ENCODE measurements around the gene WASHC4. TPM values are rescaled to one million over a fixed set of nuclear protein-coding genes. Genes with fewer than 3 reads are reported as not detected.
A peak's percentile ranks its signal among the peaks of the same experiment; 100 is the strongest.

The WASHC4 gene
- total RNA-seq, 1 experiment from 2014 or later: 46.9 TPM

- TF ChIP-seq CTCF (conservative IDR thresholded peaks at IDR 0.05; ENCODE audit: low read depth, low read length) (no peak), EZH2 (IDR thresholded peaks at IDR 0.05; ENCODE audit: low read length, unreplicated experiment) (no peak), EZH2phosphoT487 (IDR thresholded peaks at IDR 0.05; ENCODE audit: borderline replicate concordance, low read length) (no peak)
- intact Hi-C loops (cut with micrococcal nuclease): loop anchor here (1.0 to 10.0 kb wide), 5 partner anchors 19 to 1070 kb away; no protein-coding TSS in a partner anchor
- Histone ChIP-seq H3K9ac (ENCODE audit: low read length) (peak overlapping the region; percentile 92), H3K27ac (ENCODE audit: low read length) (peak overlapping the region; percentile 98), H3K27me3 (ENCODE audit: low read length) (no peaks in the 10 kb centered on the region), H3K36me3 (ENCODE audit: low read depth, low read length) (peaks cover 18% of the 10 kb centered on the region), H4K20me1 (ENCODE audit: low read length) (no peaks in the 10 kb centered on the region), H3K4me3 (ENCODE audit: low read length) (peak overlapping the region; percentile 66), H3K9me3 (ENCODE audit: low read length) (no peaks in the 10 kb centered on the region), H2AFZ (ENCODE audit: low read length) (no peak overlapping the region), H3K4me1 (ENCODE audit: insufficient read depth, low read length) (peaks cover 55% of the 10 kb centered on the region), H3F3A (ENCODE audit: low read length, unreplicated experiment) (peaks cover 10% of the 10 kb centered on the region), H3K4me2 (ENCODE audit: low read length) (peak overlapping the region; percentile 94), H3K9me2 (replicated peaks; ENCODE audit: low read length) (no peaks in the 10 kb centered on the region), H3K79me2 (ENCODE audit: low read length) (peaks cover 17% of the 10 kb centered on the region)
- BruUV-seq (replicated peaks): TSS peak; percentile 82
- POLR2A ChIA-PET (ENCODE audit: unreplicated experiment): interaction anchor here (0.5 to 0.9 kb wide), 5 partner anchors 13 to 161 kb away, joined by 5 to 8 read pairs (median 6); partner anchors contain the start of gene APPL2
- ATAC-seq (peak; percentile 83), DNase-seq (peak; percentile 100)
- CTCF ChIA-PET: interaction anchor here (0.6 kb wide), 1 partner anchor 112 kb away, joined by 5 read pairs; no protein-coding TSS in a partner anchor
These were observed 107.3 kb downstream of the WASHC4 start for GRCh38 chr12:105214670-105215375.

GRCh38 chr12:105218434-105218833 is 110.9 kb downstream of the WASHC4 start:
- CTCF ChIA-PET: no interaction called here
- Histone ChIP-seq H4K20me1 (ENCODE audit: low read length) (no peaks in the 10 kb centered on the region), H2AFZ (ENCODE audit: low read length) (no peak overlapping the region), H3F3A (ENCODE audit: low read length, unreplicated experiment) (peaks cover 10% of the 10 kb centered on the region), H3K4me1 (ENCODE audit: insufficient read depth, low read length) (peaks cover 61% of the 10 kb centered on the region), H3K4me2 (ENCODE audit: low read length) (no peak overlapping the region), H3K9me2 (replicated peaks; ENCODE audit: low read length) (no peaks in the 10 kb centered on the region), H3K27me3 (ENCODE audit: low read length) (no peaks in the 10 kb centered on the region), H3K9ac (ENCODE audit: low read length) (no peak overlapping the region), H3K36me3 (ENCODE audit: low read depth, low read length) (peaks cover 18% of the 10 kb centered on the region), H3K79me2 (ENCODE audit: low read length) (peaks cover 26% of the 10 kb centered on the region), H3K9me3 (ENCODE audit: low read length) (no peaks in the 10 kb centered on the region), H3K4me3 (ENCODE audit: low read length) (no peak overlapping the region), H3K27ac (ENCODE audit: low read length) (no peak overlapping the region)
- DNase-seq (no peak), ATAC-seq (no peak)
- BruUV-seq (replicated peaks): no TSS peak
- POLR2A ChIA-PET (ENCODE audit: unreplicated experiment): interaction anchor here (0.5 to 0.6 kb wide), 2 partner anchors 15 to 891 kb away, joined by 3 to 4 read pairs; no protein-coding TSS in a partner anchor
- intact Hi-C loops (cut with micrococcal nuclease): loop anchor here (10.0 kb wide), 1 partner anchor 1066 kb away; no protein-coding TSS in a partner anchor
- TF ChIP-seq CTCF (conservative IDR thresholded peaks at IDR 0.05; ENCODE audit: low read depth, low read length) (no peak), EZH2phosphoT487 (IDR thresholded peaks at IDR 0.05; ENCODE audit: borderline replicate concordance, low read length) (no peak), EZH2 (IDR thresholded peaks at IDR 0.05; ENCODE audit: low read length, unreplicated experiment) (no peak)

Other genes with a start within 250 kb of the WASHC4 start
- 16.3 and 20.4 TPM in 2 replicates for gene SLC41A2, start 149.4 kb upstream of the WASHC4 start, total RNA-seq (2014; rRNA removed)
- gene NOPCHAP1, start 121.4 kb upstream of the WASHC4 start, total RNA-seq (2014; rRNA removed): 21.8 and 37.8 TPM in 2 replicates
- gene ALDH1L2, start 23.3 kb upstream of the WASHC4 start, total RNA-seq (2014; rRNA removed): 0.15 and 0.40 TPM in 2 replicates
- 36.2 and 42.2 TPM in 2 replicates for gene APPL2, start 128.4 kb downstream of the WASHC4 start, total RNA-seq (2014; rRNA removed)
- gene C12orf75, start 223.0 kb downstream of the WASHC4 start, total RNA-seq (2014; rRNA removed): 144 and 160 TPM in 2 replicates